GM23338 (cell line): ENCODE measurements around the gene ALPL.

Source experiments
- EZH2 ChIP-seq: fragments of 200-600 bp; sonication (generic); IDR thresholded peaks from one replicate; pipeline ENCODE4 v1.8.0; 2017; ENCODE audit warnings: antibody characterized with exemption, mild to moderate bottlenecking, low read depth; ENCODE audit not compliant: unreplicated experiment
- ZNF114 ChIP-seq: fragments of 250-450 bp; sonication (Bioruptor Pico); IDR thresholded peaks from 2 replicates; pipeline ENCODE4 v1.5.0; 2020; ENCODE audit warnings: mild to moderate bottlenecking, moderate library complexity

DNA sequence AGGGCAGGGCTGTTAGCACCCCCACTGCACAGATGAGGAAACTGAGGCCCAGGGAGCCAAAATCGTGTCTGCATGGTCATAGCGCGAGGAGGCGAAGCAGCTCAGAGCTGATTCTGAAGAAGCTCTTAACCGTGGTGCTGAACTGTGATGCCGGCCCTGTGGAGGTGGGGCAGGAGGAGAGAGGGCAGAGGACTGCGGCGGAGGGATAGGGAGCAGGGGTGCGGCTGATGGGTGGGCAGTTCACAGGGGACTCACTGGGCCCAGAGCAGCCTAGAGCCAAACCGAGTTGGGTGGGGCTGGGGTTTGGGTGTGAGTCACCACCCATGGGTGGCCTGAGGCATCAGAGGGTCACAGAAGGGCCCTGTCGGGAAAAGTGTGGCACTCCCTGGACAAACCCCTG, 85.3 kb downstream of the ALPL start:
- no peak for TF ChIP-seq ZNF114 (CRISPR knock-in tag)
- no peak for TF ChIP-seq EZH2
